GM12801 (cell line): ENCODE measurements around the gene METTL15.

ENCODE experiments used
- TF ChIP-seq, protein P1 (sequence below): IDR thresholded peaks from one replicate; pipeline ENCODE4 v1.5.1; 2011; ENCODE audit warnings: control low read depth; ENCODE audit not compliant: insufficient read length; ENCODE audit errors: extremely low read depth

METTL15 gene

DNA sequence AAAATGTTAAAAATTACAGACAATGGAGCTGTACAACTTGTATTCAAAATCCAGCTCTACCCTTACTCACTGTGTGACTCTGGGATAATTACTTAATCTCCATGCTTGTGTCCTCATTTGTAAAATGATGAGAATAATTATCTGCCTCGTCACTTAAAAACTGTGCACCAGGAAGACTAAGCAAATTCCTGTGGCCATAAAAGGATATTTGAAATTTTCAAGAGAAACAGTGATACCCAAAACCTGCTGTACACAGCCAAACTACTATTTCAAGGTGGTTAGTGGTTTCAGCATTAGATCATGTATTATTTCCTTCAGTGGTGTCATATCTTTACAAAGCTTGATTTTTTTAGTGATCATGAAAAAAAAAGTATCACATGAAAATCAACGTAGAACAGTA, 136.9 kb downstream of the METTL15 start:
- TF ChIP-seq, protein P1, sequence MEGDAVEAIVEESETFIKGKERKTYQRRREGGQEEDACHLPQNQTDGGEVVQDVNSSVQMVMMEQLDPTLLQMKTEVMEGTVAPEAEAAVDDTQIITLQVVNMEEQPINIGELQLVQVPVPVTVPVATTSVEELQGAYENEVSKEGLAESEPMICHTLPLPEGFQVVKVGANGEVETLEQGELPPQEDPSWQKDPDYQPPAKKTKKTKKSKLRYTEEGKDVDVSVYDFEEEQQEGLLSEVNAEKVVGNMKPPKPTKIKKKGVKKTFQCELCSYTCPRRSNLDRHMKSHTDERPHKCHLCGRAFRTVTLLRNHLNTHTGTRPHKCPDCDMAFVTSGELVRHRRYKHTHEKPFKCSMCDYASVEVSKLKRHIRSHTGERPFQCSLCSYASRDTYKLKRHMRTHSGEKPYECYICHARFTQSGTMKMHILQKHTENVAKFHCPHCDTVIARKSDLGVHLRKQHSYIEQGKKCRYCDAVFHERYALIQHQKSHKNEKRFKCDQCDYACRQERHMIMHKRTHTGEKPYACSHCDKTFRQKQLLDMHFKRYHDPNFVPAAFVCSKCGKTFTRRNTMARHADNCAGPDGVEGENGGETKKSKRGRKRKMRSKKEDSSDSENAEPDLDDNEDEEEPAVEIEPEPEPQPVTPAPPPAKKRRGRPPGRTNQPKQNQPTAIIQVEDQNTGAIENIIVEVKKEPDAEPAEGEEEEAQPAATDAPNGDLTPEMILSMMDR: no peak

DNA sequence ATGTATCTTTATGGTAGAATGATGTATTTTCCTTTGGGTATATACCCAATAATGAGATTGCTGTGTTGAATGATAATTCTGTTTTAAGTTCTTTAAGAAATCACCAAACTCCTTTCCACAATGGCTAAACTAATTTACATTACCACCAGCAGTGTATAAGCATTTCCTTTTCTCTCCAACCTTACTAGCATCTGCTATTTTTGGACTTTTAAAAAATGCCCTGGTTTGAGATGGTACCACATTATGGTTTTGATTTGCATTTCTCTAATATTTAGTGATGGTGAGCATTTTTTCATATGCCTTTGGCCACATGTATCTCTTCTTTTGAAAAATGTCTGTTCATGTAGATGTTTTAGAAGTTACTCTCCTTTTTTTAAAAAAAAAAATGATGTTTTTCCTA, 142.0 kb downstream of the METTL15 start:
- TF ChIP-seq, protein P1: no peak

DNA sequence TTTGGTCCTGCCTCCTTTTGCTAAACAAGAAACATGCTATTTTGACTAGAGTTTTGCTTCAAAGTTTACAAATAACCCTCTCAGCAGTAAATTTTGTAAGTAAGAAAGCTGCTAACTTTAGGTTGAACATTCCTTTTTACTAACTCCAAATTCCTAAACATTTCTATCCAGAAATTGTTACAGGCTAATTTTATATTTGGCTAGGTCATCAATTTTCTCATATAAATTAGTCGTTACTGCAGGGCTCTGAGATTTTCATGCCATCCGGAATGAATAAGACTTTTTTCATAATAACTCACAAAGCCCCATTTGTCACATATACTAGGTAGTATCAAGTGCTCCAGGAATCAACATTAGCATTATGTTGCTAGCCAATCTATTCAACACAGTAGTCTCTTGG, 143.1 kb downstream of the METTL15 start:
- TF ChIP-seq, protein P1: no peak

DNA sequence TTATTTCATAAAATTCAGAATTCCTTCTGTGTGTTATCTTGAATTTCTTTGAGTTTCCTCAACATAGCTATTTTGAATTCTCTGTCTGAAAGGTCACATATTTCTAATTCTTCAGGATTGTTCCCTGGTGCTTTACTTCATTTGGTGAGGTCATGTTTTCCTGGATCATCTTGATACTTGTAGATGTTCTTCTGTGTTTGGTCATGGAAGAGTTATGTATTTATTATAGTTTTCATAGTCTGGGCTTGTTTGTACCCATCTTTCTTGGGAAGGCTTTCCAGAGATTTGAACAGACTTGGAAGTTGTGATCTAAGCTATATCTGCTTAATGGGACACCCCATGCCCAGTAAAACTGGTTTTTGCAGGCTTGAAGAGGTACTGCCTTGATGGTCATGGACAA, 149.6 kb downstream of the METTL15 start:
- TF ChIP-seq, protein P1: no peak

DNA sequence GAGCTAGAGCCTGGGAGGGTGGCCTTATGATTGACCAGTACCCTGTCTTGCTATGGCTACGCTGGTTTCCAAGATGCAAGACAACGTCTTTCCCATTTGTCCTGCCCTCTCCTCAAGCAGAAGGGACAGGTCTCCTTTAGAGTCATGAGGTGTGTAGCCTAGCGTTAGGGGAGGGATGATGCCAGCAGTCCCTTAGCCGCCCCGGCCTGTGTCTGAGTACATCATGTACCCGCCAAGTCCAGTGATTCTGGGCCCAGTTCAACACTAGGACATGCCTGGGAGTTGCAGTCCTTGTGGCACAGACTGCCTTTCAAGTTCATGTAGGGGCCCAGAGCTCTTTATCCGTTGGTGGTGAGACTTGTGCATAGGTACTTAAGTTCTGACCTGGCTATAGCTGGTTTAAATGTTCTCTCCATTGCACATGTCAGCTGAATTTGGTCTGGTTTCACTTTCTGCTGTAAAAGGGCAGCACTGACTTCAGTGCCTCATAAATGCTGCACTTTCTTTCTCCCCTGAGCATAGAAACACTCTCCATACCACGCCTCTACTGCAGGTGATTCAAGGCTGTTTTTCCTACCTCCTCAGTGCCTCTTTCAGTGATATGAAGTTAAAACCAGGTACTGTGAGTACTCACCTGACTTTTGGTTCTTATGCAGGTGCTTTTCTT, 151.1 kb downstream of the METTL15 start:
- TF ChIP-seq, protein P1: no peak

DNA sequence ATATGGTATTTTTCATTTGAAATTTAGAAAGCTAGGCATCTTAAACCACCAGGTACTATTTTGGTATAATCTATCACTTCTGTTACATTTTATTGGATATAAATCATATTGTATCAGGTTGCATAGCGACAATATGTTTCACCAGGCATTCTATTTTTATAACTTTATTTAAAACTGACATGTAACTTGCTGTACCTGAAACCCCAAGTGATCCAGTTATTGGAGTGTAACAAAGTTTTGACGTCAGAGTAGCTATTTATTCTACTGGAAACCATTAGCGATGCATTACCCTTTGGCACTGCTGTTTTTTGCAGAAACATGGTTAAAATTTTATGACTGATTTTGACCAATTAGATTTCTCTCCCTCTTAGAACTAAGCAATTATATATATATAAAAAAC, 160.7 kb downstream of the METTL15 start:
- TF ChIP-seq, protein P1: no peak

DNA sequence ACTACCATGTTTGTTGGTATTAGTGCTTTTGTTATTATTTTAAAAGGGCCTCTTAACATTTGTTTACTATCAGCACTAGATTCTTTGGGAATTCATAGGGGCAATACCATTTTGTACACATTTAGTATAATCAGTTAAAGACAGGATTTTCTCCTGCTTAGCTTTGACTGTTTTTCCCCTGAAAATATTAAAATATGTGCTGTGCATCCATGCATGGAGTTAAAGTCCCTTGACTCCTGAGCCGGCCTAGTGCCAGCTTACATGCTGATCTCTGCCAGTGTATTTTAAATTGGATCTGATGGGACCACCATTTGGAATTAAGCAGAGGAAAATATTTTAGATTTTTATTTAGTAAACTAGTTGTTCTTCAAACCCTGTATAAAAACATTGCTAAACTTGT, 161.4 kb downstream of the METTL15 start:
- TF ChIP-seq, protein P1: no peak
